Measurements from ENCODE around the gene MISP.
"Not testable (repeated sequence)": the region's sequence is repeated elsewhere in the genome, so short reads cannot be mapped to it uniquely, and the experiment has no call there.

MISP gene

DNA sequence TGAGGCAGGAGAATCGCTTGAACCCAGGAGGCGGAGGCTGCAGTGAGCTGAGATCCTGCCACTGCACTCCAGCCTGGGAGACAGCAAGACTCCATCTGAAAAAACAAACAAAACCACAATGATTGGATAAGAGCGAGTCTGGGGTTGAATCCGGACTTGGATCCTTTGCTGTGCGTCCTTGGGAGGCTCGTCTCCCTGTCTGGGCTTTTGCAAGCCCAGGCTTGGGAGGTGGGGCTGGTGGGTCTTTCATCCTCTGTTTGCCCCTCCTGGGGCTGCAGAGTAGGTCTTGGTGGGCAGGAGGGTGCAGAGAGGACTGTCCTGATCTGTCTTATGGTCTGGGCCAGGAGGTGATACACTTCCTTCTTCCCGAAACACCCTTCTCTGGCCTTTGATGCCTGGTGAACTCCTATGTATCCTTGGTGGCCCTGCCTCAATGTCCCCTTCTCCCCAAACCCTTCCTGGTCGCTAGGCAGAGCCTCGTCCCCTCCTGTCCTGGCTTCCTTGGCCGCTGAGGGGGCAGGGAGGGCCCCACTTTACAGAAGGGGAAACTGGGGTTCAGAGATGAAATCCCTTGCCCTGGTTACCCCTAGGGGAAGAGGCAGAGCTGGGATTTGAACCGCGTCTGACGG is 25.3 kb upstream of the MISP start:
- DNase-seq = no peak

DNA sequence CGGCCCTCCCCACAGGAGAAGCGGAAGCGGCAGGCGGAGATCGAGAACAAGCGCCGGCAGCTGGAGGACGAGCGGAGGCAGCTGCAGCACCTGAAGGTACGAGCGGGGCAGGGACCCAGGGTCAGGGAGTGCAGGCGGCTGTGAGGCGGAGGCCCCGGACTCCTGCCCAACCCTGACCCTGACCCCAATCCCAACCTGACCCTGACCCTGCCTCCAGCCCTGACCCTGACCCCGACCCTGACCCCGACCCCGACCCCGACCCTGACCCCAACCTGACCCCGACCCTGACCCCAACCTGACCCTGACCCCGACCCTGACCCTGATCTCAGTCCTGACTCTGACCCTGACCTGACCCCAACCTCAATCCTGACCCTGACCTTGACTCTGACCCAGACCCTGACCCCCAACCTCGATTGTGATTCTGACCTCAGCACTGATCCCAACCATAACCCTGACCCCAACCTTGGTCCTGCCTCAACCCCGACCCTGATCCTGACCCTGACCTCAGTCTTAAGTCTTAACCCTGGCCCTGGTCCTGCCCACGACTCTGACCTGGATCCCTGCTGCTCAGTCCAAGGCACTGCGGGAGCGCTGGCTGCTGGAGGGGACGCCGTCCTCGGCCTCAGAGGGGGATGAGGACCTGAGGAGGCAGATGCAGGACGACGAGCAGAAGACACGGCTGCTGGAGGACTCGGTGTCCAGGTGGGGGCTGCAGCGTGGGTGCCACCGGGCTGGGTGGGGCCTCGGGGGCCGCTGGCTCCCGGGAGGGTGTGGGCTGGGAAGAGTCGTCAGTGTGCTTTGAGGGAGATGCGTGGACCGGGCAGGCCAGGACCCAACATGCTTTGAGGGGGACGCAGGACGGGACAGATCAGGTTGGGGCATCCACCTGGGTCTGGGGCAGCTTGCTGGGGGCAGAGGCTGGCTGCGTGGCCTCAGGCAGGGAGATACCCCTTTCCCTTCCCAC is 23.6 kb upstream of the MISP start:
- no peak for DNase-seq

DNA sequence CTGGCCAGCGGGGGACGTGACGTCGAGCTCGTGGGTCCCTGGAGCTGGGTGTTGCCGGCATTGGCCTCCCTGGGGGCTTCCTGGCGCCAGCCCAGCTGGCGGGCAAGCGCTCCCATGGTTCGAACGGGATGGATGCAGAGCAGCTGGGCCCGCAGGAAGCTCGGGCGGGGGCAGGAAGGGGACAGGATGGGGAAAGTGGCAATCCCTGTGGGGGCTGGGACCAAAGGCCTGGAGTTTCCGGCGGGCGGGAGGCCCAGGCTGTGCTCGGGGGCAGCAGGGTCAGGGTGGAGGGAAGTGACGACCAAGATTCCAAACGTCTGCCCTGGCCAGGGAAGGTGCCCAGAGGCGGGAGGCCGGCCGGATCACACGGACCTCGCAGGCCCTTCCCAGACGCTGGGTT is 22.9 kb upstream of the MISP start:
- no peak for DNase-seq

DNA sequence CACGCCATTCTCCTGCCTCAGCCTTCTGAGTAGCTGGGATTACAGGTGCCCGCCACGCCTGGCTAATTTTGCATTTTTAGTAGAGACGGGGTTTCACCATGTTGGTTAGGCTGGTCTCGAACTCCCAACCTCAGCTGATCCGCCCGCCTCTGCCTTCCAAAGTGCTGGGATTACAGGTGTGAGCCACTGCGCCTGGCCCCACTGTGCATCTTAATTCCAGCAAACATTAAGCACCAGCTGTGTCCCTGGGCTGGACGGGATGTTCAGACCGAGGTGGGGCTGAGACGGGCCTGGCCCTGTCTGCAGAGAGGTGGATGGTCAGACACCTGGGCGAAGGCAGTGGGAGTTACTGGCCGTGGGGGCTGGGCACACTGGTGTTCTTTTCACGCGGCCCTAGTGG is 21.3 kb upstream of the MISP start:
- DNase-seq = not testable (repeated sequence)

DNA sequence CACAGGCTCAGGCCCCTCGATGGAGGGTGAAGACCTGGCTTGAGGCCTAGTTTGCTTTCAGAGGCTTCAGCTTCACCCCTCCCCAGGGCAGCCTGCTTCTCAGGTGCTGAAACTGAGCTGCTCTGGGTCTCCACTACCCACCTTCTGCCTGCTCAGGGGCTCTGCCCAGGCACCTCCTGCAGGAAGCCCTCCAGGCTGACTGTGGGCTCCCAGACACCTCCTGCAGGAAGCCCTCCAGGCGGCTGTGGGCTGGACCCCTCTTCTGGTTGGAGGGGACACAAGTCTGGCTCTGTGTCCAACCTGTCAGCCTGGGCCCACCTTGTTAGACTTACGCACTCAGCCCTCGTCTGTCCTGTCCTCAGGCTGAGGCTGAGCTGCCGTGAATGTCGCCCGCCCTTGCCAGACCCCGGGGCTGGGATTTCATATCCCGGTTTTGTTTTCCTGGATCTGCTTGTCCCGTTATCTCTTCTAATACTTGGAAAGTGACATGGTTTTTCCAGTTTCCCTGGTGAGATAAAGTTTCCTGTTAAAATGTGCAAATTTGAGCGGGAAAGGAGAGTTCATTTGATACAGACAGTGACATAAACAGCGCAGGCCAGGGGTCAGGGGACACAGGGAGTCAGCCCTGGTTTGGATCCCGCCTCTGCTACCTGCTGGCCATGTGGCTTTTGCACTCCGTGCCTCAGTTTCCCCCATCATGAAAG is 20.8 kb upstream of the MISP start:
- no peak for DNase-seq

DNA sequence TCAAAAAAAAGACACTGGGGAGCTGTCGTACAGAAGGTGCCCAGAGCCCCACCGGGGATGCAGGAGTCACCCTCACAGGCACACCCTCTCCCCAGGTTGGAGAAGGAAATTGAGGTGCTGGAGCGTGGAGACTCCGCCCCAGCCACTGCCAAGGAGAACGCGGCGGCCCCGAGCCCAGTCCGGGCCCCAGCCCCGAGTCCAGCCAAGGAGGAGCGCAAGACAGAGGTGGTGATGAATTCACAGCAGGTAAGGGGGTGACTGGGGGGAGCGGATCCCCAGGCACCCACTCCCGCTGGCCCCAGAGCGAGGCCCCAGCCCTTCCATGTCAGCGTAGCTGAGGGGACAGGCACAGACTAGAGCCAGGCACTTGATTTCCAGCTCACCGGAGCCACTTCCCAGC is 19.9 kb upstream of the MISP start:
- no peak for DNase-seq

DNA sequence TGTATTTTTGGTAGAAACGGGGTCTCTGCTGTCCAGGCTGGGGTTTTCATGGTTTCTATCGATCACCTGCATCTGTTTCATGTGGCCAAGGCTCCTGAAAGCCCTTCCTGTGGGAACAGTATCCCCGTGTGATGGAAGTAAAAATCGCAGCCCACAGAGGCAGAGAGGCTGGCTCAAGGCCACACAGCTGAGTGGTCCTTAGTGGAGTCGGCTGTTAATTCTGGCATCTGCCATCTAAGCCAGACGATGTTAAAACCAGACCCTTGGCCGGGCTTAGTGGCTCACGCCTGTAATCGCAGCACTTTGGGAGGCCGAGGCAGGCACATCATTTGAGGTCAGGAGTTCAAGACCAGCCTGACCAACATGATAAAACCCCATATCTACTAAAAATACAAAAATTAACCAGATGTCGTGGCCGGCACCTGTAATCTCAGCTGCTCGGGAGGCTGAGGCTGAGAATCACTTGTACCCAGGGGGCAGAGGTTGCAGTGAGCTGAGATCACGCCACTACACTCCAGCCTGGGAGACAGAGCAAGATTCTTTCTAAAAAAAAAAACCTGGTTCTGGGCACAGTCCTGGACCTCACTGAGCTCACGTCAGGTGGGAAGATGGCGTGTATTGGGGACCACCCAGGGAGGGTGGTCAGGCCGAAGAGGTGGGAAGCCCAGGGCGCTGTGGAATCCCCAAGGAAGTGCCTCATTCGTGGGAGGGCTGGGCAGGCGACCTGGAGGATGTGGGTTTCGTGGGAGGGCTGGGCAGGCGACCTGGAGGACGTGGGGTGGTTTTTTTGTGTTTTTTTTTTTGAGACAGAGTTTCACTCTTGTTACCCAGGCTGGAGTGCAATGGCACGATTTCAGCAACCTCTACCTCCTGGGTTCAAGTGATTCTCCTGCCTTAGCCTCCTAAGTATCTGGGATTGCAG is 18.5 kb upstream of the MISP start:
- DNase-seq = no peak

DNA sequence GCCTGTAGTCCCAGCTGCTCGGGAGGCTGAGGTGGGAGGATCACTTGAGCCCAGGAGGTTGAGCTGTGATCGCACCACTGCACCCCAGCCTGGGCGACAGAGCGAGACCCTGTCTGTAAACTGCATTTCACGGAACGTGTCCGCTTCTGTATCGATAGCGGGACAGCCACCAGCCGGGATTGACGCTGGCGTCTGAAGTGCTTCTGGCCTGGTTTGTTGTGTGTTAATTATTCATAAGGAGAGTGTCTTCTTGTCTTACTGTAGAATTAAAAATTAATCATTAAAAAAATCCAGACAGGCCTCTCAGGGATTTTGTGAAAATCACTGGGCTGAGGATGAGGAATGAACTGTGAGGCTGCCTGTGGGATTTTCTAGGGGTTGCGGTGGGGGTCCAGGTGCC is 16.2 kb upstream of the MISP start:
- DNase-seq = no peak

DNA sequence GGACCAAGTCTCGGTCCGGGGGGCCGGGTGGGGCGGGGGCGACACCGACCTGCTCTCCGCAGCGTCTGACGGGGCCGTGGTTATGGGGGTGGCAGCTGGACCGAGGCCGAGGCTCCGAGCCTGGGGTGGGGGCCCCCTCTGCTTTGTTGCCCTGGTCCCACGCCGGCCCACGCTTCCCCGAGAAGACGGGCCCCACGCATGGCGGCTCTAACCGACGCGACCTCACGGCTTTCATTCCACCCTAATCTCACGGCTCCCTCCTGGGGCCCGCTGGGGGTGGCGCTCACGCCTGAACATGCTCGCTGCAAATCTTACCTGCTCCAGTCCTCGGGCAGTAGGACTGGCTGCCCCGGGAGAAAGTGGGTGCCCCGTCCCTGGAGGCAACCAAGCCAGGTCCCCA is 14.8 kb upstream of the MISP start:
- DNase-seq = no peak

DNA sequence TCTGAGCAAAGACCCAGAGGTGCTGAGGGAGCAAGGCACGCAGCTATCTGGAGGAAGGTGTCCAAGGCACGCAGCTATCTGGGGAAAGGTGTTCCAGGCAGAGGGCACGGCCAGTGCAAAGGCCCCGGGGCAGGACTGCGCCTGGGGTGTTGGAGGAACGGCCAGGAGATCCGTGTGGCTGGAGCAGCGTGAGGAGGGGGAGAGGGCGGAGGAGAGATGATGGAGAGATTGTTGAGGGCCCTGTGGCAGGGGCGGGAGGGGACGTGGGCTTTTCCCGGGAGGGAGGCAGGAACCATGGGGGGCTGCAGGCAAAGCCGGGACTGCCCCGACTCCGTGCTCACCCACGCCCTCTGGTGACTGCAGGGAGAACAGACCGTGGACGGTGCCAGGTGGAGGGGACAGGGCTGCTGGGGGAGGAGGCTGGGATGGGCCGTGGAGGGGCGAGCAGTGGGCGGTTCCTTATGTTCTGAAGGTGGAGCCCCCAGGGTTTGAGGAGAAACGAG is 13.3 kb upstream of the MISP start:
- DNase-seq = peak; percentile 3 to 45

DNA sequence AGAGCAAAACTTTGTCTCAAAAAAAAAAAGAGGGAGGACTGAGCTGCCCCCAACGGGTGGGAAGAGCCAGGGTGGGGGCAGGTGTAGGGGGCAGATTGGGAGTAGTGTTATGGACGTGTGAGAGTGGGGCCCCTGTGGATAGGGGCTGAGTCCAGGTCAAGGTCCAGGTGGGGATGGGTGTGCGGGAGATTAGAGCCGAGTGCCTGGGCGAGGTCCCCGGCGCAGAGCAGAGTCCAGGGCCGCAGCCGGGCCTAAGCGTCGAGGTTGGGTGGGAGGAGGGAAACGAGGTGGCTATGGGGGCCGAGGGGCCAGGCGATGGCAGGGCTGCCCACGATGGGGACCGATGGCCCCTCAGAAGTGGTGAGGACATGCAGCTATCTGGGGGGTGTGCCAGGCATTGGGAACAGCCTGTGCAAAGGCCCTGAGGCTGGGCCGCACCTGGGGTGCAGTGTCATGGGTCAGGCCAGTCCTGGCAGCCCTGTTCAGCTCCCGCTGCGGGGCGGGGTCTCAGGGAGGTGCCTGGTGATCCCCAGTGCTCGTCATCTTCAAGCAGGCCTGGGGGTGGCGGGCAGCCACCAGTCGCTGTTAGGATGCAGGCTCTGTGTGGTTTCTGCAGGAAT is 12.3 kb upstream of the MISP start:
- no peak for DNase-seq

DNA sequence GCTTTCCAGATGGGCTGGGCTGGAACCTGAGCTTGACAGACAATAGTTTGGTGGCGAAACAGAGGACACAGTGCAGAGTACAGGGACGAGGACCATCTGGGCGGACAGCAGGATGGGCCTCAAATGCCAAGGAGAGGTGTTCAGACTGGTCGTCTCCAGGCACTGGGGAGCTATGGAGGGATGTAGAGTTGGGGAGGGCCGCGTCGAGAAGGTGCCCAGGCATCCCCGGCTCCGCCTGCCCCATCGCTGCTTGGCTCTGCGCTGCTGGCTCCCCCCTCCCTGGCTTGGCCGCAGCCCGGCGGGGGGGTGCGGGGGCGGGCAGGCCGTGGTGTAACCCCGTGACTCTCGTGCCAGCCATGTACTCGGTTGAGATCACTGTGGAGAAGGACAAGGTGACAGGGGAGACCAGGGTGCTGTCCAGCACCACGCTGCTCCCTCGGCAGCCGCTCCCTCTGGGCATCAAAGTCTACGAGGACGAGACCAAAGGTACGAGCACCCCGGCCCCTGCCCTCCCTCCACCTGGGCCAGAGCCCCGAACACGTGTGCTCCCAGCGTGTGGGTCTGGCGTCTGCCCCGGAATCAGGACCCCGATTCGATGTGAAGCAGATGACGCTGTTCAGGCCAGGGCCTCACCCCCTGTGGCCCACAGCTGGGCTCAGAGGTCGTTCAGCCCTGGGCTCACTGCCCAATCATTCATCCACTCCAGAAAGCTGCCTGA is 10.8 kb upstream of the MISP start:
- DNase-seq = no peak

DNA sequence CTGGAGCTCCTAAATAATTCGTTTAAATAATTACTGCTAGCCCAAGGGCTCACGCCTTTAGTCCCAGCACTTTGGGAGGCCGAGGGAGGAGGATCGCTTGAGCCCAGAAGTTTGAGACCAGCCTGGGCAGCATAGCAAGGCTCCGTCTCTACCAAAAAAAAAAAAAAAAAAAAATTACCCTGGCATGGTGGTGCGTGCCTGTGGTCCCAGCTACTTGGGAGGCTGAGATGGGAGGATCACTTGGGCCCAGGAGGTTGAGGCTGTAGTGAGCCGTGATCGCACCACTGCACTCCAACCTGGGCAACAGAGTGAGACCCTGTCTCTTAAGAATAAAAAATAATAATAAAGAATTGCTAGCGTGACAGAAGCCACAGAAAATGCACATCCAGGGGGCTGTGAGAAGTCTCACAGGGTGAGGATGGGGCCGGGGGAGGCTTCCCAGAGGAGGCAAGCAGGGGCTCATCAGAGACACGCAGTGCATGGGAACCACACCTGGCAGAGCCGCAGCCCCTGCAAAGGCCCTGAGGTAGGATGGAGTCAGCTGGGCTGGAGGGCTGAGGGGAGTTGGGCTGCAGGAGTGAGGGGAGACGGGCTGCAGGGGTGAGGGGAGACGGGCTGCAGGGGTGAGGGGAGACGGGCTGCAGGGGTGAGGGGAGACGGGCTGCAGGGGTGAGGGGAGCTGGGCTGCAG is 10.0 kb upstream of the MISP start:
- not testable (repeated sequence) for DNase-seq

DNA sequence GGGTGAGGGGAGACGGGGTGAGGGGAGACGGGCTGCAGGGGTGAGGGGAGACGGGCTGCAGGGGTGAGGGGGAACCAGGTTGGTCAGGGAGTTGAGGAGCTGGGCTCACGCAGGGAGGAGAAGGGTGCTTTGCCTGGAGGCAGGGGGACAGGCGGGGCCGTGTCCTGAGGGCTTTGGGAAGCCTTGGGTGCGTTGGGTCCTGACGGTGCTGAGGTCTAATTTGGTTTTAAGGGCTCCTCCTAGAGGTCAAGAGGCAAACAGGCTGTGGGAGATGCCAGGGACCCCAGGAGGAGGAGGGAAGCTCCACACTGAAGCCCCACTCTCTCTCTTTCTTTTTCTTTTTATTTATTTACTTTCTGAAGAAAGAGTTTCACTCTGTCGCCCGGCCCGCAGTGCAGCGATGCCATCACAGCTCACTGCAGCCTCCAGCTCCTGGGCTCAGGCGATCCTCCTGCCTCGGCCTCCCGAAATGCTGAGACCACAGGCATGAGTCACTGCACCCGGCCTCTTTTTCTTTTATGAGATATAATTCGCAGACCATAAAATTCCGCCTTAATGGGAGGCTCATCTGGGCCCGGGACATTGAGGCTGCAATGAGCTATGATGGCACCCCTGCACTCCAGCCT is 9.3 kb upstream of the MISP start:
- no peak for DNase-seq

DNA sequence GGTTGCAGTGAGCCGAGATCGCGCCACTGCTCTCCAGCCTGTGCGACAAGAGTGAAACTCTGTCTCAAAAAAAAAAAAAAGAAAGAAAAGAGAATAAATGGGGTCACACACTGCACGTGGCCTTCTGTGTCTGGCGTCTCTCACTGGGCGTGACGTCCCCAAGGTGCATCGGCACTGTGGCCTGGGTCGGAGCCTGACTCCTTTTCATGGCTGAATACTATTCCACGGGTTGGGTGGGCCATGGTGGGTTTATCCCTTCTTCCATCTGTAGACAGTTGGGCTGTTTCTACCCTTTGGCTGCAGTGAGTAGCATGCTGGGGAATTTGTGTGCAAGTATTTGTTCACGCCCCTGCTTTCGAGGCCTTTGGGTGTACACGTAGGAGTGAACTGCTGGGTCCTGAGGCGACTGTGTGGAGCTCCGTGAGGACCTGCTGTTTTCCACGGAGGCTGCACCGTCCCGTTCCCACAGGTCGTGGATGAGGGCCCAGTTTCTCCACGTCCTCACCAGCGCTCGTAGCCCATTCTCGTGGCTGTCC is 8.3 kb upstream of the MISP start:
- no peak for DNase-seq

DNA sequence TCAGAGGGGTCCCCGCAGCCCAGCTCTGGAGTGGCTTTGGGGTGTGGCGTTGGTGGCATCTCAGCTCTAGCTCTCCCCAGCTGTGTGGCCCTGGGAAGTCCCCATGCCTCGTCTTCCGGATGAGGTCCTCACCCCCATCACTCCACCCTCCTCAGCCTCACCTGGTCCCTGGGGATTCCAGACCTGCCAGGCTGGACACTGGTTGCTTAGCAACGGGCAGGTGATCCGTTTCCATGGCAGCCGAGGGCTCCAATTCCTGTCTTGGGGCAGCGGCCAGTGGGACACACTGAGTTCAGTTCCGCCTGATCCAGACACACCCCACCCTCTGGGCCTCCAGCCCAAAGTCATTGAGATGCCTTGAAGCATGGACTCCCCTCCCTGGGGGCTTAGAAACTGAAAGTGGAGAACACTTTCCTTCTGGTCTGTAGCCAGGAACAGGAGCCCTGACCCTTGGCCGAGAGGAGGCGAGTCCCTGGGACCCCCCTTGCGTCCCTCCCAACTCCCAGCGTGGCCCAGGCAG is 7.7 kb upstream of the MISP start:
- DNase-seq = no peak

DNA sequence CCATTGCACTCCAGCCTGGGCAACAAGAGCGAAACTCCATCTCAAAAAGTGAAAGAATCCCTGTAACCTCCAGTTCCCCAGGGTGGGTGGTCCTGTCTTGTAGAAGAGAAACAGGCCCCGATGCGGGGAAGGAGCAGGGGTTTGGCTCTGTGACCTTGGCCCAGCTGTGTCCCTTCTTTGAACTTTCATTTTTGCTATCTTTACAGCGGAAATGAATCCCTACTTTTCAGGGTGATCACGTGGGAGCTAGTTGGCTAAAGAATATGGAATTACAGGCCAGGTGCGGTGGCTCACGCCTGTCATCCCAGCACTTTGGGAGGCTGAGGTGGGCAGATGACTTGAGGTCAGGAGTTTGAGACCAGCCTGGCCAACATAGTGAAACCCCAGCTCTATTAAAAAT is 5.8 kb upstream of the MISP start:
- DNase-seq = not testable (repeated sequence)

DNA sequence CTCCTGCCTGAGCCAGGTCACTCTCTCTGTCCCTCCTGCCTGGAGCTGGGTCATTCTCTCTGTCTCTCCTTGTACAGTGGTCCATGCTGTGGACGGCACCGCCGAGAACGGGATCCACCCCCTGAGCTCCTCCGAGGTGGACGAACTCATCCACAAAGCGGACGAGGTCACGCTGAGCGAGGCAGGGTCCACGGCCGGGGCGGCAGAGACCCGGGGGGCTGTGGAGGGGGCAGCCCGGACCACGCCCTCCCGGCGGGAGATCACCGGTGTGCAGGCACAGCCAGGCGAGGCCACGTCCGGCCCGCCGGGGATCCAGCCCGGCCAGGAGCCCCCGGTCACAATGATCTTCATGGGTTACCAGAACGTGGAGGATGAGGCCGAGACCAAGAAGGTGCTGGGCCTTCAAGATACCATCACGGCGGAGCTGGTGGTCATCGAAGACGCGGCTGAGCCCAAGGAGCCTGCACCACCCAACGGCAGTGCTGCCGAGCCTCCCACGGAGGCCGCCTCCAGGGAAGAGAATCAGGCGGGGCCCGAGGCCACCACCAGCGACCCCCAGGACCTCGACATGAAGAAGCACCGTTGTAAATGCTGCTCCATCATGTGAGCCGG is 4.6 kb upstream of the MISP start:
- no peak for DNase-seq

DNA sequence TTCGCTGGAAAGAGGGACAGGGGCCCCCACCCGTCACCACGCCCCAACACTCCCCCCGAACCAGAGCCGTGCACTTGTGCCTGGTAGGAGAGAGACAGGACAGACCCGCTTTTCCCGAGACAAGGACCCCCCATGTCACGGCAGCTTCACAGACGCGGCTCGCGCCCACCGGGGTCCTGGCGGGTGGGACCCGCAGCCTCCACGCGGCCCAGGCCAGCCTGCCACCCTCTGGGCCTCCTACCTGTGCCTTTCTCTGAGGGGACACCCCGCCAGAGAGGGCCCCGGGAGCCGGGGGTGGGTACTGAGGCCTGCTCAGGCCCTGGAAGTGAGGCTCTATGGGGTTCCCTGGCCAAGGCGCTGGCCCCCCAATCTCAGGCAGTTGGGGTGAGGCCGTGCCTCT is 4.0 kb upstream of the MISP start:
- DNase-seq = no peak
